GM19438 (cell line): ENCODE data around the gene CRADD.
A peak's percentile ranks its signal among the peaks of the same experiment; 100 is the strongest.
"Not testable (repeated sequence)": the region's sequence is repeated elsewhere in the genome, so short reads cannot be mapped to it uniquely, and the experiment has no call there.

Source experiments
- ATAC-seq: cut with Tn5 transposase; IDR thresholded peaks from one replicate; pipeline ENCODE4 v1.9.1; 2021; ENCODE audit warnings: low read depth; ENCODE audit not compliant: unreplicated experiment

The CRADD gene

GRCh38 chr12:93677195-93678064 lies at the start of gene CRADD:
Gene CRADD (plus strand): TSS chr12:93677375.
- ATAC-seq, result peak; percentile 91

GRCh38 chr12:93632383-93632782 lies 44.8 kb upstream of the CRADD start:
- ATAC-seq, result no peak

- no peak for ATAC-seq
Observed at GRCh38 chr12:93634416-93634815, 42.8 kb upstream of the CRADD start.

GRCh38 chr12:93636708-93637107 lies 40.5 kb upstream of the CRADD start:
- ATAC-seq, result no peak

- no peak for ATAC-seq
Observed at GRCh38 chr12:93638095-93638494, 39.1 kb upstream of the CRADD start.

GRCh38 chr12:93638954-93639353 lies 38.2 kb upstream of the CRADD start:
- ATAC-seq, result no peak

GRCh38 chr12:93639406-93639805 lies 37.8 kb upstream of the CRADD start:
- ATAC-seq, result no peak

- not testable (repeated sequence) for ATAC-seq
Observed at GRCh38 chr12:93641380-93641779, 35.8 kb upstream of the CRADD start.

- ATAC-seq, result no peak
Observed at GRCh38 chr12:93642751-93643150, 34.4 kb upstream of the CRADD start.

- ATAC-seq, result no peak
Observed at GRCh38 chr12:93645702-93646101, 31.5 kb upstream of the CRADD start.

GRCh38 chr12:93650626-93651025 lies 26.5 kb upstream of the CRADD start:
- no peak for ATAC-seq

GRCh38 chr12:93653079-93653478 lies 24.1 kb upstream of the CRADD start:
- no peak for ATAC-seq

- ATAC-seq, result no peak
Observed at GRCh38 chr12:93653712-93654111, 23.5 kb upstream of the CRADD start.

- no peak for ATAC-seq
Observed at GRCh38 chr12:93654421-93654820, 22.8 kb upstream of the CRADD start.

- no peak for ATAC-seq
Observed at GRCh38 chr12:93657071-93657470, 20.1 kb upstream of the CRADD start.

- ATAC-seq, result no peak
Observed at GRCh38 chr12:93661021-93661420, 16.2 kb upstream of the CRADD start.

GRCh38 chr12:93663006-93663728 lies 14.0 kb upstream of the CRADD start:
- no peak for ATAC-seq

- ATAC-seq, result no peak
Observed at GRCh38 chr12:93663729-93664084, 13.5 kb upstream of the CRADD start.

GRCh38 chr12:93664573-93665138 lies 12.5 kb upstream of the CRADD start:
- no peak for ATAC-seq

- no peak for ATAC-seq
Observed at GRCh38 chr12:93667672-93668071, 9.5 kb upstream of the CRADD start.

- peak; percentile 81 for ATAC-seq
Observed at GRCh38 chr12:93668919-93669418, 8.2 kb upstream of the CRADD start.
